ENCODE data around the gene CBY1.

Gene CBY1

DNA sequence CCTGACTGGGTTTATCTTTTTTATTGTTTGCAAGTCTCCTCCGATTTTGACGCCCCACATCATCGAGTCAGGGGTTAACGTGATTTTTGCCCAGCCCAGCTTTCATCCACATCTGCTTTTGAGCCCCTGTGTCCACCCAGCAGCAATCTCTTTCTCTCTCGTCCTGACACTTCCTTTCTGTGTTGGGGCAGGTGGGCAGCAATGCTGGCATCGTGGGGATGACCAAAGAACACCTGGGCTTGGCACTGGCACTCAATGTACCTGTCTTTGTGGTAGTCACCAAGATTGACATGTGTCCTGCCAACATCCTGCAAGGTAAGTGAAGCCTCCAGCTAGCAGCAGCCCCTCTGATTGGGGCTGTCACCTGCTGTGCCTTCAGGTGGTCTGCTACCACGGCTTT lies 65.1 kb downstream of the CBY1 start:
- DNase-seq (ENCODE audit: low spot score), result no peak
